PFSK-1 (cell line): Measurements from ENCODE around the gene UVRAG.

Experiments
- FOXP2 ChIP-seq: optimal IDR thresholded peaks from 2 replicates; pipeline ENCODE3; 2011; ENCODE audit warnings: borderline replicate concordance, control low read depth, inconsistent platforms; ENCODE audit not compliant: insufficient read depth; ENCODE audit errors: extremely low read length, extremely low read depth
- POLR2AphosphoS5 ChIP-seq: IDR thresholded peaks from 2 replicates; pipeline ENCODE4 v1.6.1; 2012; ENCODE audit warnings: low read depth, mild to moderate bottlenecking, control low read depth, low read length, moderate library complexity
- REST ChIP-seq, 2 experiments: IDR thresholded peaks; 2 replicates each; pipeline versions ENCODE4 v1.6.1 to v1.8.0; 2011 to 2012; ENCODE audit warnings: low read depth in 2 of 2, low read length in 2 of 2, control low read depth in 1 of 2, inconsistent platforms in 1 of 2, mild to moderate bottlenecking in 1 of 2, moderate library complexity in 1 of 2; ENCODE audit not compliant: insufficient read depth in 1 of 2
- SIN3A ChIP-seq: IDR thresholded peaks from 2 replicates; pipeline ENCODE4 v1.6.1; 2012; ENCODE audit warnings: mild to moderate bottlenecking, low read length, moderate library complexity, borderline replicate concordance; ENCODE audit not compliant: insufficient read depth
- TAF1 ChIP-seq: IDR thresholded peaks from 2 replicates; pipeline ENCODE4 v1.6.1; 2012; ENCODE audit warnings: low read length, control low read depth, borderline replicate concordance; ENCODE audit not compliant: insufficient read depth

UVRAG gene

GRCh38 chr11:75849894-75850293, 34.9 kb downstream of the UVRAG start:
- TF ChIP-seq FOXP2 (no peak), SIN3A (no peak), POLR2AphosphoS5 (no peak), REST (IDR thresholded peaks at IDR 0.05; ENCODE audit: insufficient read depth in 1 of 2, low read depth in 2 of 2, low read length in 2 of 2) (no peak)

- TF ChIP-seq SIN3A (no peak), TAF1 (no peak)
Observed at GRCh38 chr11:75850787-75851186, 35.8 kb downstream of the UVRAG start.

DNA sequence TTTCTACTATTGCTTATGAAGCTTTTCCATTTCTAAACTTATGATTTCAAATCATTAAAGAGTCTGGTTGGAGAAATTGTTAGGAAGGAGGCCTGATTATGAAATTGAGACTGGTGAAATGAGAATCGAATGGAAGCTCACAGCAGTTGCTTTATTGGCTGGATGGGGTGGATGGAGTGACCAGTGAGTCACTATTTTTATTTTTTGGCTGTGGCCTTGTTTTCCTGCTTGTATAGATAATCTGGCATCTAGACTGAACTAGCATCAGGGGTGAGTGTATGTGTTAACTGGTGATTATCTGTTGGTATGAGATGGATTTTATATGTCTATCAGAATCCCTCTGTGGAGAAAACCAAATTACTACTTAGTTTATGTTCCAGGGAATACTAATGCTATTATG, 36.2 kb downstream of the UVRAG start:
- TF ChIP-seq TAF1: no peak
- TF ChIP-seq FOXP2: no peak
- TF ChIP-seq POLR2AphosphoS5: no peak
- no peak for TF ChIP-seq SIN3A
- TF ChIP-seq REST (IDR thresholded peaks at IDR 0.05; ENCODE audit: insufficient read depth in 1 of 2, low read depth in 2 of 2, low read length in 2 of 2): no peak

- no peak for TF ChIP-seq POLR2AphosphoS5
- TF ChIP-seq TAF1: no peak
- TF ChIP-seq SIN3A: no peak
- no peak for TF ChIP-seq REST (IDR thresholded peaks at IDR 0.05; ENCODE audit: insufficient read depth in 1 of 2, low read depth in 2 of 2, low read length in 2 of 2)
- no peak for TF ChIP-seq FOXP2
Observed at GRCh38 chr11:75852406-75853017, 37.5 kb downstream of the UVRAG start.

GRCh38 chr11:75853971-75854370, 39.0 kb downstream of the UVRAG start:
- TF ChIP-seq TAF1: no peak
- TF ChIP-seq REST (IDR thresholded peaks at IDR 0.05; ENCODE audit: insufficient read depth in 1 of 2, low read depth in 2 of 2, low read length in 2 of 2): no peak
- TF ChIP-seq SIN3A: no peak
- no peak for TF ChIP-seq FOXP2
